HG02970 (cell line): ENCODE results near the gene FXYD3.
"Not testable (repeated sequence)": the region's sequence is repeated elsewhere in the genome, so short reads cannot be mapped to it uniquely, and the experiment has no call there.

Experiments used
- ATAC-seq: cut with Tn5 transposase; IDR thresholded peaks from one replicate; pipeline ENCODE4 v1.9.1; 2021; ENCODE audit warnings: mild to moderate bottlenecking, moderate library complexity, moderate number of reproducible peaks; ENCODE audit not compliant: unreplicated experiment, low FRiP score

FXYD3 gene

DNA sequence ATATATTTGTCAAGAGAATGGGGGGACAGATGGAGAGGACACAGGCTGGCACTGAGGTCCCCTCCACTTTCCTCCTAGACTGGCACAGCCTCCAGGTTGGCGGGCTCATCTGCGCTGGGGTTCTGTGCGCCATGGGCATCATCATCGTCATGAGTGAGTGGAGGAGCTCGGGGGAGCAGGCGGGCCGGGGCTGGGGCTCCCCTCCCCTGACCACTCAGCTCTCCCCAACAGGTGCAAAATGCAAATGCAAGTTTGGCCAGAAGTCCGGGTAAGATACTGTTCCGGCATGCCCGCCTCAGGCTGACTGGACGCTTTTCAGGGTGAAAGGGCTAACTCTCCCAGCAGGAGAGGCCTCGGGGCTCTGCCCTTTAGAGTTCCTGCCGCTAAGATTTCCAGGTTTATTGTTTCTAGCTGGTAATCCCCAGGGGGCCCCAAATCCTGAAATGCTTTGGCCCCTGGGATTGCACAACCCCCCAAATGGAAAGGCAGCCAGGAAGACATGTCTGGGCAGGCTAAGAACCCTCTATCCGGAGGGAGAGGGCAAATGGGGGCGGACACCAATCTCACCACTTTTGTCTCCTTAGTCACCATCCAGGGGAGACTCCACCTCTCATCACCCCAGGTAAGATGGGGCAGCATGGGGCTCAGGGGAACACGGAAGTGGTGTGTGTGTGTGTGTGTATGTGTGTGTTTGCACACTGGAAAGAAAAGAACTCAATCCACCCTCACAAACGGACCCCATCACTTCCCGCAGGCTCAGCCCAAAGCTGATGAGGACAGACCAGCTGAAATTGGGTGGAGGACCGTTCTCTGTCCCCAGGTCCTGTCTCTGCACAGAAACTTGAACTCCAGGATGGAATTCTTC lies 7.3 kb downstream of the FXYD3 start:
- ATAC-seq: no peak

DNA sequence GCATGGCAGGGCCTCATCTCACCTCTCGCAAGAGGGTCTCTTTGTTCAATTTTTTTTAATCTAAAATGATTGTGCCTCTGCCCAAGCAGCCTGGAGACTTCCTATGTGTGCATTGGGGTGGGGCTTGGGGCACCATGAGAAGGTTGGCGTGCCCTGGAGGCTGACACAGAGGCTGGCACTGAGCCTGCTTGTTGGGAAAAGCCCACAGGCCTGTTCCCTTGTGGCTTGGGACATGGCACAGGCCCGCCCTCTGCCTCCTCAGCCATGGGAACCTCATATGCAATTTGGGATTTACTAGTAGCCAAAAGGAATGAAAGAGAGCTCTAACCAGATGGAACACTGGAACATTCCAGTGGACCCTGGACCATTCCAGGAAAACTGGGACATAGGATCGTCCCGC lies 8.0 kb downstream of the FXYD3 start:
- ATAC-seq: no peak

DNA sequence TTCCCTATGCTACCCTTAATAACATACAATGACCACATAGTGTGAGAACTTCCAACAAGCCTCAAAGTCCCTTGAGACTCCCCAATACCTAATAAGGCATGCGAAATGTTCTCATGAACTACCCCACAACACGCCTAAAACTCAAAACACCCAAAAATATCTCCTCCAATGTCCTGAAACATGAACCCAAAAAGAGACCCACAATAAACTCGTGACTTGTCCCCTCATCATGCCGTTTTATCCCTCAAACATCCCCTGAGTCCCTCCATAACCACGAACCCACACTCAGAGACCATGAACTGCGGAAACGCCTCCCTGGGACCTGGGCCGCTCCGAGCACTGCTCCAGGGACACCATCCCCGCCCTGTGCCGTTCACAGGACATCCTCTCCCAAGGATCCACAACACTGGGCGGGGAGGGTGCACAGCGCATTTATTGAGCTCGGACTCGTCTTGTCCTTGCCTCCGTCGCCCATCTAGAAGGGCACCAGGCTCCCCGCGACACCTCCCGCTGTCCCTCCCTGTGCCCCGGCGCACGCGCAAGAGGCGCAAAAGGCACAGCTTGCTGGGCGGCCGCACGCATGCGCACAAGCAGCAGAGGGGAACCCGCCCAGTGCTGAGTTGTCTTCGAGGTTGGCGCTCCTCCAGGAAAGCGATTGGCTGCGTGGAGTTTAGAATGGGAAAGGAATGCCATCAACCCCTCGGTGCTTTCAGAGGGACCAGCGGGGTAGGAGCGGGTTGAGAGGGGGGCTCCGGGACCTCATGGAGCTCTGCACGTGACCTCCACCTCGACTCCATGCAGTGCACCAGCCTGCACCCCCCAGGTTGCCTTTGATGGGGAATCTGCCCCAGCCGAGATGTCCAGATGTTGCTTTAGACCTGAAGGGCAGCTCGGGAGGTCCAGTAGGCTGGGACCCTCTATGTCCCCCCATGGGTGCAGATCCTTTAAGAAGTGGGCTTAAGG lies 8.8 kb downstream of the FXYD3 start:
- ATAC-seq: no peak

DNA sequence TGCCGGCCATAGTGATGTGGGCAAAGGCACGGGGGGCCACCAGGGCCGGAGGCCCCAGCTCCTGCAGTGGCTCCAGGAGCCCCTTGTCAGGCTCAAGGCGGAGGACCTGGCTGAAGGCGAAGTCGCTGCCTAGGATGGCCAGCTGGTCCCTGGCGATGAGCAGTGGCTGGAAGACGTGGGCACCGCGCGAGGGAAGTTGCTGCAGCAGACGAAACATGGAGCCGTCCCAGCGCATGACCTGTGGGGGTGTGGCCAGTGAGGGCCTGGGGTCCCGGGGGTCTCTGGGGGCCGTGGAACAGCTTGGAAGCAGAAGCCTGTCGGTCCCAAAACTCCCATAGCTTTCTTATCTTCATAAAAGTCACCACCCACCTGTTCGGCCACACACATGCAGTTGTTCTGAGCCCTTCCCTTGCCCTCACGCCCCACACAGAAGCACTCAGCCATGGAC lies 9.7 kb downstream of the FXYD3 start:
- ATAC-seq: no peak

DNA sequence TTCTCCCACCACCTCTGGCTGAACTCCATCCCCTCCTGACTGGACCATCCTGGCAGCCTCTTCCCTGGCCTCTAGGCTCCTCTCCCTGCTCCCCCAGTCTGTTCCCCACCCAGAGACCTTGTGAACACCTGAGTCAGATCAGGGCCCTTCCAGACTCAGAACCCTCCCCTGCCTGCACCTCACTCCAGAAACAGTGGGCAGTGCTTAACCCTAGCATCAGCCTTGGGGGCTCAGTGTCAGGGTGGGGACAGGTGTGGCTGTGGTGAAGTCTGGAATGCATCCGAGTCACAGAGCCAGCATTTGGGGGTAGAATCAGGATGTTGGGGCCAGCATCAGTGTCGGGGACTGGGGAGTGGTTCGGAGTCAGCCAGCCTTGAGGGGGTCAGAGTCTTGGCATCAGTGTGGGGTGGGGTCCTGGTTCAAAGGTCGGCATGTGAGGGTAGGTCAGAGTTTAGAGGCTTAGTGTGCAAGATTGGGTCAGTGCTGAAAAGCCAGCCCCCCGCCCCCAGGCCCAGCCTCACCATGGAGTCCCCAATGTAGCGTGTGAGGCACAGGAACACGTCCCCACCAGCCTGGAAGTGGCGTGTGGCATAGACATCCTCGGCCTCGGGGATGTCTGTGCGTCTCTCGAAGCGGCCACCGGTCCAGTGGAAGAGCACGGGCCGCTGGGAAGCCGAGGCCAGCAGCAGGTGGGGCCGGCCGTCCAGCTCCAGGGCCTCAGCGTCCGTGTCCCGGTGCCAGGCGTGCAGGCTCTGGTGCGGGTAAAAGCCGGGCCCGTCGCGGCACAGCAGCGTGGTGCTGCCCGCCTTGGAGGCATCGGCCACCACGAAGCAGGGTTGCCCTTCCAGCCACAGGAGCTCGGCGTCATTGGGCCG lies 10.4 kb downstream of the FXYD3 start:
- ATAC-seq: no peak

DNA sequence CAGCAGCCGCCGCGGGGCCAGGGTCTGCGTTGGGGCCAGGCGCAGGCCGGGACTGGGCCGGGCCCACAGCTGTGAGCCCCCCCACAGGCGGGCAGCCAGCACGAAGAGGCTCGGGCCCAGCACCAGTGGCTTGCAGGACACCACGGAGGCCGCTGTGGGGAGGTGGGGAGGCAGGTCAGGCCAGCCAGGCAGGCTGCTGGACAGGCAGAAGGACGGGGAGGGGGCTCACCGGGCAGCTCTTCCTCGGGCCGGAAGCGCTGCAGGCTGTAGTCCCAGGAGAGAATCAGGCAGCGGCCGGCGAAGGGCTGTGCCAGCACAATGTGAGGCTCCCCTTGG lies 11.0 kb downstream of the FXYD3 start:
- ATAC-seq: no peak

DNA sequence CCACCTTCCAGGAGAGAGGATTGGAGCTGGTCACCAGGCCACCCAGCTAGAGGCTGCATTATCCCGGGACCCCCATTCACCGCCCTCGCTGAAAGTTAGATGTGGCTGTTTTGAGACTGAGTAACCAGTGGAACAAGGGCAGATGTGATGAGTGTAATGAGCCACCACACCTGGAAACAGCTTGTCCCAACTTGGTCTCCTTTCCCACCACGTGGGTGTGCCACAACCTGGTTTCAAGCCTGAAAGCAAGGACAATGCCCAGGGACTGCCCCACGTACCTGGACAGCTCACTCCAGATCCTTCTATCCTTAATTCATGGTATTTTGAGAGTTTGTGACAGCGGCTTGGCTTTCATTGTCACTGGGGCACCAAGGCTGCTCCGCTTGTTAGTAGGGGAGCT lies 12.2 kb downstream of the FXYD3 start:
- ATAC-seq: no peak

DNA sequence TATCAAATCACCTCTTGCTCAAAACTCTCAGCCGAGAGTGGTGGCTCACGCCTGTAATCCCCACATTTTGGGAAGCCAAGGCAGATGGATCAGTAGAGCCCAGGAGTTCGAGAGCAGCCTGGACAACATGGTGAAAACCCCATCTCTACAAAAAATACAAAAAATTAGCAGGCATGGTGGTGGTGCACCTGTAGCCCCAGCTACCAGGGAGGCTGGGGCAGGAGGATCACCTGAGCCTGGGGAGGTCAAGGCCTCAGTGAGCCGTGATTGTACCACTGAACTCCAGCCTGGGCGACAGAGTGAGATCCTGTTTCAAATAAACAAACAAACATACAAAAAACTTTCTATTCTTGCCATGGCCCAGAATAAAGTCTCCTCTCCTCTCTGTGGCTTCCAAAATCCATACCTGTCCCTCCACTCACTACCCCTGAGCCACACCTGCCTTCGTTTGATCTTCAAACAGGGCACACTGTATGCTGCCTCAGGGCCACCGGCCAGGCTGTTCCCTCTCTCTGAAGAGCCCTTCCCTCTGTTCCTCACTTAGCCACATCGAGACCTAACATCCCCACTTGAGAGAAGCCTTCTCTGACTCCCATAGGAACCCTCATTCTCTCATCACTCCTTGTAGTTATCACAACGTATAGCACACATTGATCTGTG lies 12.9 kb downstream of the FXYD3 start:
- no peak for ATAC-seq

DNA sequence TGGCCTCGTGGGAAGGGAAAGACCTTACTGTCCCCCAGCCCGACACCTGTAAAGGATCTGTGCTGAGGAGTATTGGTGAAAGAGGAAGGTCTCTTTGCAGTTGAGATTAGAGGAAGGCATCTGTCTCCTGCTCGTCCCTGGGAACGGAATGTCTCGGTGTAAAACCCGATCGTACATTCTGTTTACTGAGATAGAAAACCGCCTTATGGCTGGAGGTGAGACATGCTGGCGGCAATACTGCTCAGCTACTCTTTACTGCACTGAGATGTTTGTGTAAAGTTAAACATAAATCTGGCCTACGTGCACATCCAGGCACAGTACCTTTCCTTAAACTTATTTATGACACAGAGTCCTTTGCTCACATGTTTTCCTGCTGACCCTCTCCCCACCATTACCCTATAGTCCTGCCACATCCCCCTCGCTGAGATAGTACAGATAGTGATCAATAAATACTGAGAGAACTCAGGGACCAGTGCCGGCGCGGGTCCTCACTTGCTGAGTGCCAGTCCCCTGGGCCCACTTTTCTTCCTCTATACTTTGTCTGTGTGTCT lies 14.2 kb downstream of the FXYD3 start:
- ATAC-seq: not testable (repeated sequence)

DNA sequence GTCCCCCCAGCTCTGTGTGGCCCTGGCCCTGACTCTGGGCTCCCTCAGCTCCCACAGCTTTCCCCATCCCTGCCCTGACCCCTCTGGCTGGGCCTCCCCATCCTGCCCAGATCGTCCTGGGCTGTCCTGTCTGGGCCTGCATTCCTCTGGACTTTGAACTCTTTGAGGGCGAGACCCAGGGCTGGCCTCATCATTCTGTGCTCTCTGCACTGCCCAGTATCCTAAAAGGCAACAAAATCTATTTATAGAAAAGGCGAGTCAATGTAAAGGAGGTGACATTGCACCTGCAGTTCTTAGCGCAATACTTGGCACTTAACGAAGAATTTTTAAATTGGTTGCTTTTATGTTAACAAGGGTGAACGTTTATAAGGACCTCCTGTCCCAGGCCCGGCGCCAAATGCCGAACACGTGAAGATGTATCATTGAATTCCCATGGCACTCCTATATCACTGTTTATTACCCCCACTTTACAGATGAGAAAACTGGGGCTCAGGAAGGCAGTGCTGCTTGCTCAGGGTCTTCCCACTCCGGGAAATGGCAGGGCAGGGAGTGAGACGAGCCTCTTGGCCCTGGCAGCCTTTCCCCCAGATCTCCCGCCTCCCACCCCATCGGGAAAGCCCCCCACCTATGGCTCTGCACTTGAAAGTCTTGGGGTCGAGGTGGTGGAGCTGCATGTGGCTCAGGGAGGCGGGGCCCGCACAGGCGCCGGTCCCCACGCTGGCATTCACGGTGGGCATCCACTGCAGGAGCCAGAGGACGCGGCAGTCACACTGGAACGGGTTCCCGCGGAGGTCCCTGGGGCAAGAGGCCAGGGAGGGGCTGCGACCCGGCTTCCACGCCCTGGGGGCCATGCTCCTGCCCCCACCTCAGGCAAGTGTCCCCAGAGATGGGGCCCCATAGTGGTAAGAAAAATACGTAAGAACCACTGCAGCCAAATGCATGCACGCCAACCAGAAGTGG lies 15.4 kb downstream of the FXYD3 start:
- ATAC-seq: no peak

DNA sequence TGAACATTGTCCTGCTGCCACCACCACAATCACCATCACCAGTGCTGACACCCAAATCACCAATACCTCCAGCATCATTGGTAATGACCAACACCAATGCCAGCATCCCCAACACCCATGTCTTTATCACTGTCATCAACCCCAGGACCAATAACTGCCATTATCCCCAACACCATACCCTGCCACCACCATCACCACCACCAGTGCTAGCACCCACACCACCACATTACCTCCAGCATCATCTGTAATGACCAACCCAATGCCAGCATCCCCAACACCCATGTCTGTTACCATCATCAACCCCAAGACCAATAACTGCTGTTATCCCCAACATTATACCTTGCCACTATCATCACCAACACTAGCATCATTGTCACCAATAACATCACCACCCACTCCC lies 16.6 kb downstream of the FXYD3 start:
- no peak for ATAC-seq

DNA sequence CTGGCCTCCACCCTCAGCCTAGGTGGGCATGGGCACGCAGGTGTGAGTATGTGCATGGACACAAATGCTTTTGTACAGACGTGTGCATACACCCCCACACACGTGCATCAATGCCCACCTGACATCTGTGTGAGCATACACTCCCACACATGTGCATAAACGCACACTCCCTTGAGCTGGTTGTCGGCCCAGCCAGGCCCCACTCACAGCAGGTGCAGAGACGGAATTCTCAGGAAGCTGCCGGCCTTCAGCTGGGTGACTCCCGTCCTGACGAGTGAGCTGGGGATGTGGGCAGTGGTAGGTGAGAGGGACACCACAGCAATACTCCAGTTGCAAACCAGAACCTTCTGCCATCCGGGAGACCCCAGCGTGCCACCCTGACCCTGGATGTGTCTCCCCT lies 18.2 kb downstream of the FXYD3 start:
- ATAC-seq: no peak

DNA sequence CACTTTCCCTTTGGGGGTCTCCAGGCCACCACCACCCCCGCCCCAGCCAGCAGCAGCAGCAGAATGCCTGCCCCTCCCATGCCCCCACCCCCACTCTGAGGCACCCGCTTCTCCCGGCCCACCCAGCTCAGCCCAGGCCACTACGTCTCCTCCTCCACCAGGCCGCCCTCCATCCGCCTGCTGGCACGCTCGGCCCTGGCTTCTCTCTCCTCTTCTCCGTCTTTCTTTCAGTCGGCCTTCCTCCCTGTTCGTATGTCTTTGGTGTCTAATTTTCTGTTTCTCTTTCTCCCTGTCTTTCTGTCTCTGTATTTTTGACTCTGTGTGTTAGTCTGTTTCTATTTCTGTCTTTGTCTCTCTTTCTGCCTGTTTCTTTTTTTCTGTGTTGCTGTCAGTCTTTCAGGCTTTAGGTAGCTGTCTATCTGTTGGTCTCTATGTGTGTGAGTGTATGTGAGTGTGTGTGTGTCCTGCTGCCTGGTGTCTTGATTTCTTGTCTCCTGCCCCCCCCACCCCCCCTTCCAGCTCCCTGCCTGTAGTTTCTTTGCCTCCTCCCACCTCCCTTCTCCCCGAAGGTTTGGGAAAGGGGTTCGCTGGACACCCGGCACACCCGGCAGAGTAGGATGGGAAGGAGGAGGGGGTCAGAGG lies 19.1 kb downstream of the FXYD3 start, which contains the start of gene LGI4:
LGI4 (minus strand) TSS at position 459 of the 642 bp plus-strand sequence; CDS start at position 80, 379 bp downstream.
- ATAC-seq: no peak

DNA sequence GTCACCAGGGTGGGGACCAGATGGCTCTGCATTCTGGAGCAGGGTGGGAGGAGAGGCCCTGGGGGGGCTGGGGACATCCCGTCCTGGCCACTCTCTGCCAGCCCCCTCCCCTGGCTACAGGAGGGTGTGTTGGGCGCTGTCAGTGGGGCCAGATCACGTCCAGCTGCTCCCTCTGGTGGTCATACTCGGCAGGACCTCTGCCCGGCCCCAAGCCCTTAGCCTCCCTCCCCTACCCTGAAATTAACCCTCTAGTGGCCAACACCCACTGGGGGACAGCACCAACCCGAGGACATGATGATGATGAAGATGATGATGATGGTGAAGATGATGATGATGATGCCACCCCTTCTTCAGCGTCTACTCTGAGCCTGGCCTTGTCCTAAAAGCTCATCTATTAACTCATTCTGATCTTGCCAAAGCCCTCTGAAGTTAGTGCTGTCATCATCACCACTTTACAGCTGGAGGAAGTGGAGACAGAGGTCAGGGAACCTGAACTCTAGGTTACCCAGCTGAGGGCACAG lies 19.8 kb downstream of the FXYD3 start:
- no peak for ATAC-seq

DNA sequence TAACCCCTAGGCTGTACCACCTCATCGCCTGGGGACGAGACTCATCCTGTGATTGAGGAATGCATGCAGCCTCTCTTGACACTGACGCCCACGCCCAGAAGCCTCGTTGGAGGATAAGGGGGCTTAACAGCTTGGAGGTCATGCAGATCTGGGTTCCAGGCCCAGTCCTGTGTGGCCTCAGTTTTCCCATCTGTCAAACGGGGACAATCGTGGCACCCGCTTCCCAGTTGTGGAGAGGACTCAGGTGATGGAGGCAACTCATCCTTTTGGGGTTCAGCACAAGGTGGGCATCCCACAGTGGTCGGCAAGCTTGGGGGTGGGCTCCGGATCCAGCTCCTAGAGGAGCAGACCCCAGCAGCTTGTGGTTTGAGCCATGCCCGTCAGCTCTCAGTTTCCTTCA lies 20.6 kb downstream of the FXYD3 start:
- ATAC-seq: no peak

DNA sequence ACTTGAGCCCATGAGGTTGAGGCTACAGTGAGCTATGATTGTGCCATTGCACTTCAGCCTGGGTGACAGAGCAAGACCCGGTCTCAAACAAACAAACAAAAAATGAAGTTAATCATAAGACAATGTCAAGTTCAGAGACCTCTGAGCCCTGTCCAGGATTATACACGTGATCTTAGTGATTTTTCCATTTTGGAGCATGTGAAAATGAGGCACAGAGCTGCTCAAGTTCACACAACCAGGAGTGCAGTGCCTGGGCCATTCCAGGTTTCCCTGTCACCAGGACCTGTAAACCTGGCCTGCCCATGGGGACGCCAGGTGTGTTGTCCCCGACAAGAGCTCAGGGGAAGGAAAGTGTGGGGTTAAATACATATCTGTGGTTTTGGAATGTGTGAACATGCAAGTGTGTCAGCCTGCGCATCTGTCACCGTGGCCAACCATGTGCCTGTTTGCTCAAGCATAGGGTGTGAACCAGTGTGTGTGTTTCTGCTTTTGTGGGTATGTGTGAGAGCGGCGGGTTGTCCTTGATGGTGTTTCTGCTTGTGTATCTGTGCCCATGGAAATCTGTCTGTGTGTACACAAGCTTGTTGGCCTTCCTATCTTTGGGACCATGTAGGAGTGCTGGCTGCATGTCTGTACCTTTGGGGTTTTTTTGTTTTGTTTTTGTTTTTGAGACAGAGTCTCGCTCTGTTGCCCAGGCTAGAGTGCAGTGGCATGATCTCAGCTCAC lies 21.5 kb downstream of the FXYD3 start:
- no peak for ATAC-seq

DNA sequence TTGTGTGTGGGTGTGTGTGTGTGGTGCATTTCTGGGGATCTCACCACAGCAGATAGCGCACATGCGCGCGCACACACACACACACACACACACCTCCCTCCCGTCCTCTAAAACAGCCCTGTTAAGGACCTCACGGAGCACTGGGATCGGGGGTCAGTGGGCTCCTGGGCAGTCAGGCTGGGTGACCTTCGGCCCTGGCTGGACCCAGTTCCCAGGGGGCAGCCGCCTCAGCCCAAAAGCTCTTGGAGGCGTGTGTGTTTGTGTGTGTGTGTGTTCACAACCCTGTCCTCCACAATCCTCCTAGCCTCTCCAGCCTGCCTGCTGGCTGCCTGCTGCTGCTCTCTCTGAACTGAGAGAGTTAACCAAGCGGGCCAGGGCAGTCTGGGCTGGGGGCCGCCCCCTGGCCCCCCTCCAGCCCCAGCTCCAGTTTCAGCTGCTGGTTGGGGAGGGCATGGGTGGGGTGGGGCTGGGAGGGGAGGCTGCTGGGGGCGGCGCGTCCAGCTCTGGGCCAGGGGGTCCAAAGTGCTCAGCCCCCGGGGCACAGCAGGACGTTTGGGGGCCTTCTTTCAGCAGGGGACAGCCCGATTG lies 22.8 kb downstream of the FXYD3 start, which contains the start of gene FXYD1:
FXYD1 (plus strand) TSS at position 520 of the 588 bp plus-strand sequence. CDS start 1,256 bp downstream, outside the sequence.
- no peak for ATAC-seq
